GM13977 (cell line): ENCODE measurements around the gene SWI5.

ENCODE experiments used
- DNase-seq: peaks from one replicate; pipeline ENCODE4 v3.0.0; 2012; ENCODE audit warnings: low spot score
- in situ Hi-C: fragments of 300-500 bp; cut with MboI; formaldehyde crosslinking; loops from one replicate; pipeline ENCODE4 v1.12.0; 2022; ENCODE audit warnings: low sequenced_read_pairs, low pct_unique_long_range_greater_than_20kb, mixed read lengths, inconsistent platforms; ENCODE audit not compliant: unreplicated experiment
- TF ChIP-seq, protein P1 (sequence below): IDR thresholded peaks from 2 replicates; pipeline ENCODE4 v1.5.1; 2012; ENCODE audit warnings: mild to moderate bottlenecking, control low read depth; ENCODE audit not compliant: insufficient read depth; ENCODE audit errors: extremely low read depth, missing control alignments

SWI5 gene

DNA sequence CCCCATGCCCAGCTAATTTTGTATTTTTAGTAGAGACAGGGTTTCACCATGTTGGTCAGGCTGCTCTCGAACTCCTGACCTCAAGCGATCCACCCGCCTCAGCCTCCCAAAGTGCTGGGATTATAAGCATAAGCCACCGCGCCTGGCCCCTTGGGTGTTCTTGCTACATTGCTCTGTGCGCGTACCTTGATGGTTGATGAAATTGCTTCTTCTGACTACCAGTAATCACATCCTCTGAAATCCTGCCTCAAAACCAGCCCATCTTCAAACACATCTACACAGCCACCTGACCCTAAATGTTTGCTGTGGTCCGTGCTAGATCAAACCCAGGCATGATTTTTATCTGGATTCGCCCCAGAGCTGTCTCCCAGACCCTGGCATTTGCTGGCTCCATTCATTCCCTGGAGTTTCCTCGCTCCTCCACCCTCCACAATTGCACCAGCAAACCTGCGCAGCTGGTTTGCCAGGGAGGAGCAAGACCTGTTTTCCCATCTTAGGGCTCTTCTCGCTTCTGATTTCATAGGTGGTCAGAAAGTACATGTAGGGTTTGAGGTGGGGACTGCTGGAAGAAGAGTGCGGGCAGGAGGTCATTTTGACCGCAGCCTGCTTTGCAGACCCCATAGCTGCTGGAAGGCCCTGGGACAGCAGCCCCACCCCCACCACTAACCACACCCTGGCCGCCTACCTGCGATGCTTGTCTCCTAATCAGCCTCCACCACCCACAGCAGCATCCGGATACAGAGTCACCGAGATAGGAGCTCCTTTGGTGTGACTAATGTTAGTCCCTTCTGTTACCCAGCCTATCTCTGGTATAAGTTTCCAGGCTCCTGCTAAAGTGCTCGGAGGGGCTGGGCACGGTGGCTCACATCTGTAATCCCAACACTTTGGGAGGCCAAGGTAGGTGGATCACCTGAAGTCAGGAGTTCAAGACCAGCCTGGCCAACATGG lies 22.7 kb downstream of the SWI5 start:
- in situ Hi-C loops = no loop called here
- TF ChIP-seq, protein P1, sequence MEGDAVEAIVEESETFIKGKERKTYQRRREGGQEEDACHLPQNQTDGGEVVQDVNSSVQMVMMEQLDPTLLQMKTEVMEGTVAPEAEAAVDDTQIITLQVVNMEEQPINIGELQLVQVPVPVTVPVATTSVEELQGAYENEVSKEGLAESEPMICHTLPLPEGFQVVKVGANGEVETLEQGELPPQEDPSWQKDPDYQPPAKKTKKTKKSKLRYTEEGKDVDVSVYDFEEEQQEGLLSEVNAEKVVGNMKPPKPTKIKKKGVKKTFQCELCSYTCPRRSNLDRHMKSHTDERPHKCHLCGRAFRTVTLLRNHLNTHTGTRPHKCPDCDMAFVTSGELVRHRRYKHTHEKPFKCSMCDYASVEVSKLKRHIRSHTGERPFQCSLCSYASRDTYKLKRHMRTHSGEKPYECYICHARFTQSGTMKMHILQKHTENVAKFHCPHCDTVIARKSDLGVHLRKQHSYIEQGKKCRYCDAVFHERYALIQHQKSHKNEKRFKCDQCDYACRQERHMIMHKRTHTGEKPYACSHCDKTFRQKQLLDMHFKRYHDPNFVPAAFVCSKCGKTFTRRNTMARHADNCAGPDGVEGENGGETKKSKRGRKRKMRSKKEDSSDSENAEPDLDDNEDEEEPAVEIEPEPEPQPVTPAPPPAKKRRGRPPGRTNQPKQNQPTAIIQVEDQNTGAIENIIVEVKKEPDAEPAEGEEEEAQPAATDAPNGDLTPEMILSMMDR = no peak

DNA sequence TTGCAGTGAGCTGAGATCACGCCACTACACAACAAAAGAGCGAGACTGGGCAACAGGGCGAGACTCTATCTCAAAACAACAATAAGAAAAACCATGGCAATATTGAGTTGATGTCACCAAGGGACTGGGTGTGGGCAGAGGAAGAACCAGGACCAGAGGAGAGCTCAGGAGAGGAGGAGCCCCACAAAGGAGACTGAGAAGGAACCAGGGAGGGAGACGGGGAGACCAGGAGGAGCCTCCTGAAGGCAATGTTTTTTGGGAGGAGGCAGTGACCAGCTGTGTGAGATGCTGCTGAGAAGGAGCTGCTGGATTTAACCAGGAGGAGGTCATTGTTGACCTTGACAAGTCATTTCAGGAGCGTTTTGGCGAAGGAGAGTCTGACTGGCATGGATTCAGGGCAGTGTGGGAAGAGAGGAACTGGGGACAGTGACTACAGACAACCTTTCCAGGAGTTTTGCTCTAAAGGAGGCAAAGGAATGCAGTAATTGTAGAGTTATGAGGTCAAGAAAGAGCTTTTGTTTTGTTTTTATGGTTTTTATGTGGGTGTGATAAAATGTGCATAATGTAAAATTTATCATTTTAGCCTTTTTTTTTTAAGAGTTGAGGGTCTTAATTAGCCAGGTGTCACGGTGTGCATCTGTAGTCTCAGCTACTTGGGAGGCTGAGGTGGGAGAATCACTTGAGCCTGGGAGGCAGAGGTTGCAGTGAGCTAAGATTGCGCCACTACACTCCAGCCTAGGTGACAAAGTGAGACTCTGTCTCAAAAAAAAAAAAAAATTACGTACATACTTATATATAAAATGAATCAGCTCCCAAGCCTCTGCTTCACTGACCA lies 28.3 kb downstream of the SWI5 start:
- in situ Hi-C loops = no loop called here
- TF ChIP-seq, protein P1 = no peak
- no peak for DNase-seq

More for the DNA sequence above, 22.7 kb downstream of the SWI5 start:
- DNase-seq = no peak

DNA sequence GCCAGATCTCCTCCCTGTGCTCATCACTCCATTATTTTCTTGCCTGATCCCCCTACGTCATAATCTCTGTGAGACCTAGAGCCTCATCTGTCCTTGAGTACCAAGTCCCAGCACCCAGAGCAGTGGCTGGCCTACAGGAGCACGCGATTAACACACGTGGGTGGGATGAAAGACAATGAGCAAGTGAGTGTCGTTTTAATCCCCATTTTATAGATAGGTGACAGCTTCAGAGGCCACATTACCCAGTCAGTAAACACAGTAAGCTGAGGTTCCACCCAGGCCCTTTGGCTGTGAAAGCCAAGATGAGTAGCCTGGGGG lies 28.9 kb downstream of the SWI5 start:
- TF ChIP-seq, protein P1 = no peak
- in situ Hi-C loops = no loop called here
- DNase-seq = no peak

DNA sequence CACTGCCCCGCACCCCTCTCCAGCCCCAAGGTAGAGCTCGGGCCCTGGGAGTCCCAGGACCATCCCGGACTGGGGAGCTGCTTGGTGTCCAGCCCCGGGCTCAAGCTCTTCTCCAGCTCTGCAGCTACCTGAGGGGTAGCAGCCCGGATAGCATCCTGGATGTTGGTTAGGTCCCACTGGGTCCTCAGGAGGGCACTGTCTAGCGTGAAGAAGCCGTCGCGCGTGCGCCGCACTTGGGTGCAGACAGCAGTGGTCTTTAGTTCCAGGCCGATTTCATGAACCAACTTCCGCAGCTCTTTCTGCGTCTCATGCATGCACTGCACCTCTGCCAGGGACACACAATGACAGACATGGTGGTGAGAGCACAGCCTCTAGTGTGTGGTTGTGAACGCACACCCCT lies 33.5 kb downstream of the SWI5 start:
- no peak for DNase-seq
- TF ChIP-seq, protein P1 = no peak
- in situ Hi-C loops = no loop called here

DNA sequence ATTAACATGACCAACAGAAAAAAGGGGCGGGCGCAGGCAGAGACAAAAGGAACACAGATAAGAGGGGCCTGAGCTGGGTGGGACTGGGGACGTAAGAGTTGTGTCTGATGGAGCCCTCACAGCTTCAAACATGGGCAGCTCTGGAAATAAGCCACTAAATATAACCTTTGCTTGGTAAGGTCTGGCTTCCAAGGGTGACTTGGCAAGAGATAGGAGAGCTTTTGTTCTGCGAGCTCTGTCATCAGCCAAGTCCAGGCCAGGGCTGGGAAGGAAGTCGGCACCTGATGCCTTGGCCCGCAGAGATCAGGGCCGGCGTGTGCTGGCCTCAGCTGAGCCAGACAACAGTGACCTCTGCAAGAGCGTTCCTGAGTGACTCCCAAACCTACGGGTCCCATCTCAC lies 34.4 kb downstream of the SWI5 start:
- TF ChIP-seq, protein P1 = no peak
- in situ Hi-C loops = no loop called here
- no peak for DNase-seq

DNA sequence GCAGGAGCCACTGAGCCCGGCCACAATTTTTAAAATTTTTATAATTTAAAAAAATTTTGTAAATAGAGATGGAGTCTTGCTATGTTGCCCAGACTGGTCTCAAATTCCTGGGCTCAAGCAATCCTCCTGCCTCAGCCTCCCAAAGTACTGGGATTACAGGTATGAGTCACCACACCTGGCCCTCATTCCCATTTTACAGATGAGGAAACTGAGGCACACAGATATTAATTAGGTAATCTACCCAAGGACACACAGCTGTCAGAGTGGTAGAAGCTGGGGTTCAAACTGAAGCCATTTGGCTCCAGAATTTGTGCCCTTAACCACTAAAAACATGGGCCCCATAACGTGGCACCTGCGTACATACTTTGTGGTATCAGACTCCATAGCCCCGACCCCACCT lies 38.6 kb downstream of the SWI5 start:
- in situ Hi-C loops = no loop called here
- DNase-seq = no peak
- TF ChIP-seq, protein P1 = no peak
